ENCODE data around the gene MBD5.

MBD5 gene

DNA sequence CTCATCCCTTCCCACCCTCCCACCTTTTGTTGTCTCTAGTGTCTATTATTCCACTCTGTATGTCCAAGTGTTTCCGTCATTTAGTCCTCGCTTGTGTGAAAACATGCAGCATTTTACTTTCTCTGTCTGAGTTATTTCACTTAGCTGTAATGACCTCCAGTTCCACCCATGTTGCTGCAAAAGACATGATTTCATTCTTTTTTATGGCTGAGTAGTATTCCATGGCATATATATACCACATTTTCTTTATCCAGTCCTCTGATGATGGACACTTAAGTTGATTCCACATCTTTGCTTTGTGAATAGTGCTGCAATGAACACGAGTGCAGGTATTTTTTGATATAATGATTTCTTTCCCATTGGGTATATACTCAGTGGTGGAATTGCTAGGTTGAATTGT lies 296.7 kb downstream of the MBD5 start:
- DNase-seq, result no peak

DNA sequence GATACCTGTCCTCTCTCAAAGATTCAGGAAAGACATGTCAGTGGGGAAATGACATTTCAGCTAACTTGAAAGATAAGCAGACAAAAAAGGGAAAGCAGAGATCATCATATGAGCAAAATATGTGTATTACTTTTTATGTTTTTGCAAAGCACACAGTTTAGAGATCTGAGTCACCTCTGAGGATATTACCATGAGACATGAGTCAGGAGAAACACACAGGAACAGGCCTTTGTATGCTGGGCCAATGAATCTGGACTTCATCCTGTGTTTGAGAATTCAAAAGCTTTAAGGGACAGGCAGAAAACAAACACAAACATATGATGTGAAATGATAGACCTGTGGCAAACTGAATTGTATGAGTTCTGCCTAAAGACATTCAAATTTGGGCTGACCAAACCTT lies 317.6 kb downstream of the MBD5 start:
- DNase-seq, result no peak

GRCh38 chr2:148342086-148342485 lies 321.2 kb downstream of the MBD5 start:
- no peak for DNase-seq

GRCh38 chr2:148350199-148350598 lies 329.3 kb downstream of the MBD5 start:
- no peak for DNase-seq

DNA sequence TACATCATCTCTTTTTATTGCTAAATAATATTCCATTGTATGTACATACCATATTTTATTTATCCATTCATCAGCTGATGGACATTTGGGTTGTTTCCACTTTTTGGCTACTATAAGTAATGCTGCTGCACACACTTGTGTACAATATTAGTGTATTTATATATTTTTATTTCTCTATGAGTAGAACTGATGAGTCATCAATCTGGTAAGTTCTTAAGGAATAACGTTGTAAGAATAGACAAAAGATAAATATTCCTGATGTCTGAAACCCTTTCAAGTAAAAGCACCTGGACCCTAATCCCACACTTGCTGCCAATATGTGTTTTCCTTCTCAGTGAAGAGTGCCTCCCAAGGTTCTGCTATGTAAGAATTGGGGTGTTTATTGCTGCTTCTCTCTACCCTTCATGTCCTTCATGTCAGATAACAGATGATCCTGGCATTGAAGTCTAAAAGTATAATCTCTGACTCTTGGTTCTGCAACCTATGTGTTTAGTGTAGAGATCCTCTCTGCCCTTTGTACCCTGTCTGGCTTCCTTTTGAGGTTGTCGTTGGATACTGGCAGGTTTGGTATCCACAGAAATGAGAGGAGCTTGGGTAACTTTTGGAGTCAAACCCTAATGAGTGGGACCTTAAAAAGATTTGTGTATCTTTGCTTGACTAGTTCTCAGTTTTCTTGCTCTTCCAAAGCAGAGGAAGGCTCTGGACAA lies 330.7 kb downstream of the MBD5 start:
- no peak for DNase-seq

- DNase-seq, result no peak
Measured at GRCh38 chr2:148358375-148358774, 337.5 kb downstream of the MBD5 start.

GRCh38 chr2:148360662-148361061 lies 339.8 kb downstream of the MBD5 start:
- DNase-seq, result no peak

- no peak for DNase-seq
Measured at GRCh38 chr2:148362144-148362796, 341.4 kb downstream of the MBD5 start.

- no peak for DNase-seq
Measured at GRCh38 chr2:148375214-148375613, 354.3 kb downstream of the MBD5 start.

- DNase-seq, result no peak
Measured at GRCh38 chr2:148391324-148391723, 370.4 kb downstream of the MBD5 start.

DNA sequence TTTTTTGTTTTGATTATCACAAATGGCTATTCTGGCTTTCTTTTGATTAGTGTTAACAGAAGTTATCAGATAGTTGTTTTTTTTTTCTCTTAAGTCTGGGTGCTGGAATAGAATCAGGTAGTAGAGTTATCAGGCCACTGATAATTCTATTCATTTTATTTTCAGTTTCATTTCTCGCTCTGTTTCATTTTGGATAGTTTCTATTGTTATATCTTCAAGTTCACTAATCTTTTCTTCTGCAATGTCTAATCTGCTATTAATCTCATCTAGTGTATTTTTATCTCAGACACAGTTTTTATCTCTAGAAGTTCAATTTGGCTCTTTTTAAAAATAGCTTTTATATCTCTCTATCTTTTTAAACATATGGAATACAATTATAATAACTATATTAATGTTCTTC lies 381.9 kb downstream of the MBD5 start:
- DNase-seq, result no peak

DNA sequence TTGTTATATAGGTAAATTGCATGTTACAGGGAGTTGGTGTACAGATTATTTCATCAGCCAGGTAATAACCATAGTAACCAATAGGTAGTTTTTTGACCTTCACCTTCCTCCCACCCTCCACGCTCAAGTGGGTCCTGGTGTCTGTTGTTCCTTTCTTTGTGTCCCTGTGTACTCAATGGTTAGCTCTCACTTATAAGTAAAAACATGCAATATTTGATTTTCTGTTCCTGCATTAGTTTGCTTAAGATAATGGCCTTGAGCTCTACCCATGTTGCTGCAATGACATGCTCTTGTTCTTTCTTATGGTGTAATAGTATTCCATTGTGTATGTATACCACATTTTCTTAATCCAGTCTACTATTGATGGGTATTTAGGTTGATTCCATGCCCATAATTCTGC lies 390.0 kb downstream of the MBD5 start:
- no peak for DNase-seq

- no peak for DNase-seq
Measured at GRCh38 chr2:148416248-148416647, 395.4 kb downstream of the MBD5 start.

- DNase-seq, result no peak
Measured at GRCh38 chr2:148430101-148430500, 409.2 kb downstream of the MBD5 start.

DNA sequence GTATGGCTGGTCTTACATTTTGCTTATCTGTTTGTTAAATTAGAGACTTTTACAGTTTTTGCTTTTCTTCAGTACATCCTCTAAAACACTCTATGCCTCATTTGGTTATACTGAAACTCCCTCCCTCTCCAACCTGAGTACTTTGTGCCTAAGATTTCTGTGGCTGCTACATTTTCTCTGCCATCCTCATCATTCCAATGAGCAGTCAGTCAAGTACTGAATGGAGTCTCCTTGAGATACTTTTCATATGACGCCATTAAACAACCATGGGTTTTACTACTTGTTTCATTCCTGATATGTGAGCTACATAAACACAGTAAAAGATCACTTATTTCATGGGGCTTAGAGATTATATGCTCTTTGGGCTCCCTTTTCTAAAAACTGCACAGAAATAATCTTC lies 427.0 kb downstream of the MBD5 start:
- DNase-seq, result no peak

DNA sequence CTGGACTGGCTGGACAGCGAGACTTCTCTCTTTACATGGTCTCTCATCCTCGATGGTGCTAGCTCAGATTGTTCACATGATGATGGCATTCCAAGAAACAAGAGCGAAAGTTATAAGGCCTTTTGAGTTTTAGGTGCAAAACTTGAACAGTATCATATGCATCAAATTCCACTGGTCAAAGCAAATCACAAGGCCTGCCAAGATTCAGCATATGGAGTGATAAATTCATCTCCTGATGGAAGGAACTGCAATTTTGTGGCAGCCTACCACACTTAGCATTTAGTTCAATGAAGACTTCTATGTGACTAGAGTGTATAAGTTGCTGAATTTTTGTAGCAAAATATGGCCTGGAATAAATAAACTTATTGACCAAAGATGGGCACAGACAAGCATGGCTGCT lies 429.6 kb downstream of the MBD5 start:
- no peak for DNase-seq

- no peak for DNase-seq
Measured at GRCh38 chr2:148451046-148451445, 430.2 kb downstream of the MBD5 start.

GRCh38 chr2:148455791-148456190 lies 434.9 kb downstream of the MBD5 start:
- DNase-seq, result no peak

GRCh38 chr2:148458171-148458570 lies 437.3 kb downstream of the MBD5 start:
- DNase-seq, result no peak

DNA sequence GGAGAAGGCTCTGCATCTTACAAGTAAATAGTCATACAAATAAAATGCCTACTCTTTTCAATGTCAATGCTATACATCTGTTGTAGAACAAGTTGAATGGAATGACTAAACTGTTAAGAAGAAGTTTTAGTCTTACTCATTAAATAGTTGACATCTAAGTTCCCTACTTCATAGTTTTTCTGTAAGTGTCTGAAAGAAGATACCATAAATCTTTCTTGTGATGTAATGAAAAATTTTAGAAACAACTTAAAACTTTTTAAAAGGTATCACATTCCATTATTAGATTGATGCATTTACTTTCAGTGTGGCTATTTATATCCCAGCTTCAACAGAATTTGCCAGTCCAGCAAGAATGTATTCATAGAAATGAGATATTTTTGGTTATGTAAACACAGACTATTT lies 438.5 kb downstream of the MBD5 start:
- DNase-seq, result no peak

GRCh38 chr2:148461876-148462275 lies 441.0 kb downstream of the MBD5 start:
- DNase-seq, result no peak

DNA sequence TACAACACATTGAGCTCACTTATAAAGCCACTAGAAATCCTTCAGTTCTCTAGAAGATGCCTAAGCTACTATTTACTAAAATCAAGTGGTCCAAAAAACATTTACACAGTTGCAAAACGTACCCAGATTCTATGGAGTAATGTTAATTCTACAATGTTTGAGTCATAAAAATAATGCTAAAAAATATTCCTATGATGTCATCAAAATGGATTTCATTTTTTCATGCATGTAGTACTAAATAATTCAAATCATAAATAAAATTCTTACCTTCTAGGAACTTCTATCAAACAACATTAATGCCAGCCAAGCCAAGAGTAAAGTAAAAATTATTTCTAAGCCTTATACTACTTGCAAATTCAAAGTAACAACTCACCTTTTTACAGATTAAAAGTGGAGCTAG lies 454.7 kb downstream of the MBD5 start:
- DNase-seq, result no peak

DNA sequence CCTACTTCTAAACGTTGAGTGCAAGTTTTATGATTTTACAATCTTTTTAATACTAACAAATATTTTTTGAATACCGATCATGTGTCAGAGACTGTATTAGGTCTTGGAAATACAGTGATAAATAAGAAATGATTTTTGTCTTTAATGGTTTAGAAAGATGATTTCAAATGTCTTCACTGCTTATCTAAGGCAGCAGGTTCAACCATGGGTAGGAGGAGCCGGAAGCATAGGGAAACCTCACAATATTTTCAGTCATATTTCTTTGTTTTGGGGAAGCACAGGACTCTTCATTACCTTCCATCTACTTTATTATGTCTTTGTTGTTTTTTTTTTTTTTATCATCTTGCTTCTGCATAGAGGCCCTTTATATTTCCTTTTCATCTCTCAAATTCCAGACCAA lies 458.5 kb downstream of the MBD5 start:
- no peak for DNase-seq

DNA sequence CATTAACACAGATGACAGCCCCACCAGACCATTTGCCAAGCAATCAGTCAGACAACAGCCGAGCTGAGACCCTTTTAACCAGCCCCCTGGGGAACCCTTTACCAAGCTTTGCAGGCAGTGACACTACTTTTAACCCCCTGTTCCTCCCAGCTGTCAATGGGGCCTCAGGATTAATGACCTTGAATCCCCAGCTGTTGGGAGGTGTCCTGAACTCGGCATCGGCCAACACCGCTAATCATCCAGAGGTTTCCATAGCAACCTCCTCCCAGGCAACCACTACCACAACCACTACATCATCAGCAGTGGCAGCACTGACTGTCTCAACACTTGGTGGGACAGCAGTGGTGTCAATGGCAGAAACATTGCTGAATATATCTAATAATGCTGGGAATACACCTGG lies 462.8 kb downstream of the MBD5 start:
- no peak for DNase-seq

GRCh38 chr2:148484066-148484465 lies 463.2 kb downstream of the MBD5 start:
- no peak for DNase-seq

Measured in activated CD4-positive, alpha-beta T cell treated with anti-CD3 and anti-CD28 coated beads, Interleukin-2, amount 50 U/mL, for 48 hours (primary cell).